HEK293T (cell line): ENCODE results near the gene XPO5.

Experiments
- BHLHE40 ChIP-seq: fragments of 450-650 bp; IDR thresholded peaks from 2 replicates; pipeline ENCODE4 v1.6.1; 2016; ENCODE audit warnings: mild to moderate bottlenecking, moderate library complexity, borderline replicate concordance
- FOXA1 ChIP-seq: fragments of 450-650 bp; IDR thresholded peaks from 2 replicates; pipeline ENCODE4 v1.6.1; 2016; ENCODE audit warnings: mild to moderate bottlenecking
- FOXM1 ChIP-seq: fragments of 450-650 bp; IDR thresholded peaks from 2 replicates; pipeline ENCODE4 v1.6.1; 2017; ENCODE audit warnings: mild to moderate bottlenecking, borderline replicate concordance
- NFRKB ChIP-seq: fragments of 450-650 bp; IDR thresholded peaks from 2 replicates; pipeline ENCODE4 v1.6.1; 2016; ENCODE audit warnings: mild to moderate bottlenecking, moderate library complexity
- SP1 ChIP-seq: fragments of 450-650 bp; IDR thresholded peaks from 2 replicates; pipeline ENCODE4 v1.6.1; 2017
- ZNF384 ChIP-seq: fragments of 450-650 bp; IDR thresholded peaks from 2 replicates; pipeline ENCODE4 v1.6.1; 2016
- TF ChIP-seq, protein P1 (sequence below): fragments of 450-650 bp; IDR thresholded peaks from 2 replicates; pipeline ENCODE4 v1.6.1; 2016

DNA sequence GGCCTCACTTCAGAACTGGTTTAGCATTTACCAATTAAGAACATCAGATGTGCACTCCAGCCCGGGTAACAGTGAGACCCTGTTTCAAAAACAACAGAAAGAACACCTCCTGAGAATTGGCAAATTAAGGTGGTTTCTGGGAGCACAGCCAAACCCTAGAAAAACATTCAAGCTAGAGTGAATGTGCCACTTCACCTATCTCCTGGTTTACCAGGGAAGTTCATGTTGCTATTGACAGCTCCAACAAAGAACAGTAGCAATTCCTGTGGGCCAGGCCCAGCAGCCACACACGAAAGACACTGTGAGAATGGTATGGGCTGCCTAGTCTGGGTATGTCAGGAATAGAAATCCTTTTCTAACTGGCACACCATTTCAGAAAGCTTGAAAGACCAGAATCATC, 54.0 kb downstream of the XPO5 start:
- no peak for TF ChIP-seq FOXM1
- TF ChIP-seq ZNF384, result no peak
- no peak for TF ChIP-seq FOXA1
- TF ChIP-seq BHLHE40, result no peak
- TF ChIP-seq, protein P1, sequence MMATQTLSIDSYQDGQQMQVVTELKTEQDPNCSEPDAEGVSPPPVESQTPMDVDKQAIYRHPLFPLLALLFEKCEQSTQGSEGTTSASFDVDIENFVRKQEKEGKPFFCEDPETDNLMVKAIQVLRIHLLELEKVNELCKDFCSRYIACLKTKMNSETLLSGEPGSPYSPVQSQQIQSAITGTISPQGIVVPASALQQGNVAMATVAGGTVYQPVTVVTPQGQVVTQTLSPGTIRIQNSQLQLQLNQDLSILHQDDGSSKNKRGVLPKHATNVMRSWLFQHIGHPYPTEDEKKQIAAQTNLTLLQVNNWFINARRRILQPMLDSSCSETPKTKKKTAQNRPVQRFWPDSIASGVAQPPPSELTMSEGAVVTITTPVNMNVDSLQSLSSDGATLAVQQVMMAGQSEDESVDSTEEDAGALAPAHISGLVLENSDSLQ, result no peak
- no peak for TF ChIP-seq SP1
- TF ChIP-seq NFRKB, result no peak
